OCI-LY7 (cell line): ENCODE results near the gene TMED6. TPM values are rescaled to one million over a fixed set of nuclear protein-coding genes. Genes with fewer than 3 reads are reported as not detected.
A peak's percentile ranks its signal among the peaks of the same experiment; 100 is the strongest.

Experiments
- BruUV-seq: library from RNA; stranded (reverse); fragments of 400-500 nt; replicated peaks from 2 replicates; lab custom pipeline; 2021; lab: Mats Ljungman, UMichigan
- CTCF ChIA-PET: fragments of 300-600 bp; sonication (Branson Sonifier 250); formaldehyde crosslinking; loops from one replicate; lab custom pipeline; 2022; ENCODE audit warnings: antibody characterized with exemption; ENCODE audit not compliant: unreplicated experiment; lab: Charles Lee
- POLR2A ChIA-PET: fragments of 300-600 bp; sonication (Branson Sonifier 250); formaldehyde crosslinking; loops from one replicate; lab custom pipeline; 2022; ENCODE audit warnings: antibody characterized with exemption; lab: Charles Lee
- DNase-seq: peaks from one replicate; pipeline ENCODE4 v3.0.0-alpha.2; 2015; ENCODE audit warnings: low spot score
- H2AFZ ChIP-seq: fragments of 200-600 bp; sonication (generic), shearing (Covaris generic); 2 replicates; pipeline ENCODE4 v1.6.1; 2014; ENCODE audit warnings: mild to moderate bottlenecking, antibody characterized with exemption, low read length, moderate library complexity
- H3K27ac ChIP-seq: fragments of 200-600 bp; sonication (generic); 2 replicates; pipeline ENCODE4 v1.5.1; 2014; ENCODE audit warnings: mixed run types, low read depth, mild to moderate bottlenecking, moderate library complexity, low read length, inconsistent platforms; ENCODE audit not compliant: poor library complexity, severe bottlenecking
- H3K36me3 ChIP-seq: fragments of 200-600 bp; sonication (generic); 2 replicates; pipeline ENCODE4 v1.6.1; 2014; ENCODE audit warnings: mild to moderate bottlenecking, antibody characterized with exemption, low read length, moderate library complexity, mixed read lengths; ENCODE audit not compliant: insufficient read depth
- H3K4me1 ChIP-seq: fragments of 200-600 bp; sonication (generic); 2 replicates; pipeline ENCODE4 v1.5.1; 2014; ENCODE audit warnings: mild to moderate bottlenecking, low read length; ENCODE audit not compliant: insufficient read depth, poor library complexity, severe bottlenecking
- H3K4me2 ChIP-seq: fragments of 200-600 bp; sonication (generic); 2 replicates; pipeline ENCODE4 v1.6.1; 2014; ENCODE audit warnings: mild to moderate bottlenecking, low read length
- H3K4me3 ChIP-seq: fragments of 200-600 bp; sonication (generic); 2 replicates; pipeline ENCODE4 v1.5.1; 2014; ENCODE audit warnings: mild to moderate bottlenecking, low read depth, low read length; ENCODE audit not compliant: poor library complexity, severe bottlenecking
- H3K79me2 ChIP-seq: fragments of 200-600 bp; sonication (generic); 2 replicates; pipeline ENCODE4 v1.6.1; 2016; ENCODE audit warnings: low read depth, mild to moderate bottlenecking, low read length, moderate library complexity, mixed read lengths; ENCODE audit not compliant: insufficient read depth
- H3K9me2 ChIP-seq: fragments of 200-600 bp; sonication (generic); 2 replicates; pipeline ENCODE4 v1.6.1; 2016; ENCODE audit warnings: mild to moderate bottlenecking, low read length, mixed read lengths; ENCODE audit not compliant: insufficient read depth
- H3K9me3 ChIP-seq: fragments of 200-600 bp; sonication (generic); 2 replicates; pipeline ENCODE4 v1.6.1; 2014; ENCODE audit warnings: mild to moderate bottlenecking, mixed run types, low read length, mixed read lengths
- H4K20me1 ChIP-seq: fragments of 200-600 bp; sonication (generic); 2 replicates; pipeline ENCODE4 v1.6.1; 2014; ENCODE audit warnings: mild to moderate bottlenecking, antibody characterized with exemption, low read length, moderate library complexity, mixed read lengths; ENCODE audit not compliant: insufficient read depth
- CTCF ChIP-seq: fragments of 200-600 bp; sonication (generic); conservative IDR thresholded peaks from 2 replicates; pipeline ENCODE4 v1.5.1; 2014; ENCODE audit warnings: mild to moderate bottlenecking, antibody characterized with exemption, low read length, moderate library complexity, mixed read lengths
- EZH2phosphoT487 ChIP-seq: fragments of 200-600 bp; sonication (generic); IDR thresholded peaks from 2 replicates; pipeline ENCODE4 v1.6.1; 2018; ENCODE audit warnings: low read depth, borderline replicate concordance, mild to moderate bottlenecking, mixed run types, antibody characterized with exemption, low read length, moderate library complexity, mixed read lengths
- intact Hi-C: fragments of 100-400 bp; cut with micrococcal nuclease; formaldehyde crosslinking; loops from one replicate; pipeline ENCODE4 v1.10.0; 2022; ENCODE audit not compliant: unreplicated experiment
- total RNA-seq, 2 experiments: library from RNA; depleted of rRNA in 1 of 2; stranded (reverse); fragments of >200 nt in 1 of 2; shearing (Covaris generic) in 1 of 2; gene quantifications; 2 replicates each; pipeline ENCODE4 v1.2.3, GENCODE V29; 2014 to 2022

TMED6 gene
- total RNA-seq, 2 experiments from 2014 or later, result 1.7 TPM

- CTCF ChIA-PET, result no interaction called here
Observed at GRCh38 chr16:69386596-69386995, 35.0 kb upstream of the TMED6 start.

GRCh38 chr16:69384974-69385373 is 33.4 kb upstream of the TMED6 start:
- Histone ChIP-seq H3K4me1 (peaks cover 27% of the 10 kb centered on the region), H3K4me3 (peak overlapping the region; percentile 97), H3K79me2 (peaks cover 55% of the 10 kb centered on the region), H4K20me1 (peaks cover 16% of the 10 kb centered on the region; the same call in 1 of the 2 replicates), H3K9me3 (0 out of 2 replicates have a peak, but pooled peaks cover 6% of the 10 kb centered on the region), H3K27ac (peak overlapping the region; percentile 79), H2AFZ (peak overlapping the region; percentile 37; the same call in 1 of the 2 replicates), H3K36me3 (peaks cover 46% of the 10 kb centered on the region), H3K4me2 (peak overlapping the region; percentile 80), H3K9me2 (no peaks in the 10 kb centered on the region)
- TF ChIP-seq CTCF, result no peak
- TF ChIP-seq EZH2phosphoT487, result no peak
- no TSS peak for BruUV-seq
- CTCF ChIA-PET, result no interaction called here
- intact Hi-C loops, result loop anchor here (2.0 to 5.0 kb wide), 3 partner anchors 46 to 253 kb away; partner anchors contain the start of genes CHTF8, COG8, NIP7 and PDF
- DNase-seq, result peak; percentile 19
- POLR2A ChIA-PET, result interaction anchor here (0.6 to 2.4 kb wide), 5 partner anchors 9 to 59 kb away, joined by 3 to 6 read pairs (median 4); no protein-coding TSS in a partner anchor

More at GRCh38 chr16:69386596-69386995, 35.0 kb upstream of the TMED6 start:
- H3K9me2 ChIP-seq, result no peaks in the 10 kb centered on the region
- H3K79me2 ChIP-seq, result peaks cover 39% of the 10 kb centered on the region
- peak overlapping the region; percentile 45 for H3K4me2 ChIP-seq
- TF ChIP-seq CTCF (no peak), EZH2phosphoT487 (no peak)
- POLR2A ChIA-PET, result interaction anchor here (1.2 kb wide), 1 partner anchor 10 kb away, joined by 4 read pairs; no protein-coding TSS in a partner anchor
- H3K9me3 ChIP-seq, result no peaks in the 10 kb centered on the region
- peaks cover 16% of the 10 kb centered on the region; the same call in 1 of the 2 replicates for H4K20me1 ChIP-seq
- H3K4me1 ChIP-seq, result peaks cover 27% of the 10 kb centered on the region
- no peak for DNase-seq
- H2AFZ ChIP-seq, result peak overlapping the region; percentile 98
- no TSS peak for BruUV-seq
- peak overlapping the region; percentile 97 for H3K4me3 ChIP-seq
- intact Hi-C loops, result loop anchor here (5.0 kb wide), 1 partner anchor 254 kb away; the partner anchor contains the start of genes CHTF8 and UTP4
- H3K36me3 ChIP-seq, result peaks cover 29% of the 10 kb centered on the region
- H3K27ac ChIP-seq, result no peak overlapping the region

DNA sequence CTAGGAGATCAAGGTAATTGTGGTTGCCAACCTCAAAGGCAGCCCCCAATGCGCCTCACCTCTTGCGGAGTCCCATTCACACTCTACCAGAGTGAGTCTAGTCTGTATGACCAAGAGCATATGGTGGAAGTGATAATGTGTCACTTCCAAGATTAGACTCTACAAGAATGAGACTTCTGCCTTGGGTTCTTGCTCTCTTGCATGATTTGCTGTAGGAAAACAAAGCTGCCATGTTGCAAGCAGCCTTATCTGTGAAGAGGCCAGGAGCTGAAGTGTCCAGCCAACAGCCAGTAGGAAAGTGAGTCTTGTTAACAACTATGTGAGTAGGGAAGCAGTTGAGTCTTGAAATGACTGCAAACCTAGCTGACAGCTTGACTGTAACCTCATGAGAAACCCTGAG is 30.8 kb upstream of the TMED6 start:
- Histone ChIP-seq H3K9me2 (no peaks in the 10 kb centered on the region), H3K27ac (no peak overlapping the region), H3K4me1 (peaks cover 27% of the 10 kb centered on the region), H3K4me3 (no peak overlapping the region), H3K9me3 (0 out of 2 replicates have a peak, but pooled peaks cover 6% of the 10 kb centered on the region), H3K4me2 (no peak overlapping the region), H2AFZ (no peak overlapping the region), H4K20me1 (peaks cover 16% of the 10 kb centered on the region; the same call in 1 of the 2 replicates), H3K36me3 (peaks cover 70% of the 10 kb centered on the region), H3K79me2 (peaks cover 55% of the 10 kb centered on the region)
- BruUV-seq, result no TSS peak
- TF ChIP-seq EZH2phosphoT487 (no peak), CTCF (no peak)
- no peak for DNase-seq
- ChIA-PET POLR2A (interaction anchor here (0.6 to 2.4 kb wide), 5 partner anchors 11 to 161 kb away, joined by 3 to 6 read pairs (median 3); no protein-coding TSS in a partner anchor), CTCF (no interaction called here)
- intact Hi-C loops, result no loop called here
